ENCODE measurements around the gene TTLL5.
A peak's percentile ranks its signal among the peaks of the same experiment; 100 is the strongest.

The TTLL5 gene

GRCh38 chr14:75660630-75661498, at the start of gene TTLL5, which contains the start of gene ERG28:
TSS of gene TTLL5 (plus strand) at chr14:75661246. CDS start at chr14:75663150, 1,904 bp downstream.
TSS of gene ERG28 (minus strand) at chr14:75660876. CDS start at chr14:75657502, 3,374 bp downstream.
- H3K36me3 ChIP-seq (ENCODE audit: control insufficient read depth, insufficient read depth, low read length, severe bottlenecking) = peaks cover 20% of the 10 kb centered on the region
- H3K9ac ChIP-seq (ENCODE audit: low read length) = peak within 1 kb of the TSS; percentile 92
- peaks cover 13% of the 10 kb centered on the region for H3K4me1 ChIP-seq (ENCODE audit: control insufficient read depth, insufficient read depth, low read length)
- H3K27me3 ChIP-seq (replicated peaks; ENCODE audit: control insufficient read depth, insufficient read depth, low read length) = no peaks in the 10 kb centered on the region
- peak; percentile 98 for DNase-seq (ENCODE audit: low read depth)
- H3K9me3 ChIP-seq (ENCODE audit: control insufficient read depth, low read length) = no peaks in the 10 kb centered on the region
- H3K4me3 ChIP-seq (ENCODE audit: low read length) = peak within 1 kb of the TSS; percentile 98

DNA sequence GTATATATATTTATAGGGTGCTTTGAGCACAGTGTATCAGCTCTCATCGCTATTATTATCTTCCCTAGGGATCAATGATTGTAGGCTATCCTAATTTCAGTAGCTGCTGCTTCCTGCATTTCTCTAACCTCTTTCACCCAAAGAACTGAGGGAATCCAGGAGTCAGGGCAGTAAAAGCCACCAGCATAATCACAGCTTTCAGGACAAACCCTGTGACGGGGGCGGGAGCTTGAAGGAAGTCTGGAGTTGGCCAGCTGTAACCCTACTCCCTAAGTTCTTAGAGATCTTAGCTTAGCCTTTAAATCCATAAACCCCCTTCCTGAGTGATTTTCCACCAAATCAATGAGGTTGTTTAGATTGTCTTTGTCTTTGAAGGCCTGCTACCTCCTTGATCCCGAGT, 48.9 kb upstream of the TTLL5 start:
- no peak for DNase-seq (ENCODE audit: low read depth)
- peaks cover 6% of the 10 kb centered on the region for H3K36me3 ChIP-seq (ENCODE audit: control insufficient read depth, insufficient read depth, low read length, severe bottlenecking)
- no peaks in the 10 kb centered on the region for H3K27me3 ChIP-seq (replicated peaks; ENCODE audit: control insufficient read depth, insufficient read depth, low read length)
- H3K4me1 ChIP-seq (ENCODE audit: control insufficient read depth, insufficient read depth, low read length) = peaks cover 26% of the 10 kb centered on the region
- peaks cover 19% of the 10 kb centered on the region for H3K9me3 ChIP-seq (ENCODE audit: control insufficient read depth, low read length)
- H3K4me3 ChIP-seq (ENCODE audit: low read length) = no peak overlapping the region
- no peak overlapping the region for H3K9ac ChIP-seq (ENCODE audit: low read length)

GRCh38 chr14:75614179-75614578, 46.9 kb upstream of the TTLL5 start:
- H3K4me1 ChIP-seq (ENCODE audit: control insufficient read depth, insufficient read depth, low read length) = peaks cover 29% of the 10 kb centered on the region
- H3K27me3 ChIP-seq (replicated peaks; ENCODE audit: control insufficient read depth, insufficient read depth, low read length) = no peaks in the 10 kb centered on the region
- H3K36me3 ChIP-seq (ENCODE audit: control insufficient read depth, insufficient read depth, low read length, severe bottlenecking) = no peaks in the 10 kb centered on the region
- no peaks in the 10 kb centered on the region for H3K9me3 ChIP-seq (ENCODE audit: control insufficient read depth, low read length)
- H3K9ac ChIP-seq (ENCODE audit: low read length) = no peak overlapping the region
- H3K4me3 ChIP-seq (ENCODE audit: low read length) = no peak overlapping the region
- DNase-seq (ENCODE audit: low read depth) = no peak

GRCh38 chr14:75615200-75615599, 45.8 kb upstream of the TTLL5 start:
- Histone ChIP-seq H3K9me3 (ENCODE audit: control insufficient read depth, low read length) (no peaks in the 10 kb centered on the region), H3K4me3 (ENCODE audit: low read length) (no peak overlapping the region), H3K27me3 (replicated peaks; ENCODE audit: control insufficient read depth, insufficient read depth, low read length) (no peaks in the 10 kb centered on the region), H3K36me3 (ENCODE audit: control insufficient read depth, insufficient read depth, low read length, severe bottlenecking) (no peaks in the 10 kb centered on the region), H3K9ac (ENCODE audit: low read length) (no peak overlapping the region), H3K4me1 (ENCODE audit: control insufficient read depth, insufficient read depth, low read length) (peaks cover 19% of the 10 kb centered on the region)
- no peak for DNase-seq (ENCODE audit: low read depth)

DNA sequence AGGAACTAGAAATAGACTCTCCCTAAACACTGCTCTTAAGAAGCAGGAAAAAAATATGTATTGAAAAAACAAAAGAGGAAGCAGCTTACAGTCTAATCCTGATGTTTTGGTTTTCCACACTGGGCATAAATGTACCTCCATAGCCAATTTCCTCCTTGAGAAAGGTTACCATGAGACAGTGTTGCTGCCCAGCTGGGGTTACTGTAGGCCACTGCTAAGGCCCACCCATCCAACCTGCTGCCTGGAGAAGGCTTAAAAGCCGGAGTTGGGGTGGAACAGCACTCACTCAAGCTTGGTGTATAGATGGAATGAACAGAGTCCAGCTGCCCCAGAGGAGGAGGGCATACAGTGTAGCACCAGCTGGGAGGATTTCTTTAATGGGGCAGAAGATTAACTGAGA, 41.5 kb upstream of the TTLL5 start:
- Histone ChIP-seq H3K27me3 (replicated peaks; ENCODE audit: control insufficient read depth, insufficient read depth, low read length) (no peaks in the 10 kb centered on the region), H3K36me3 (ENCODE audit: control insufficient read depth, insufficient read depth, low read length, severe bottlenecking) (no peaks in the 10 kb centered on the region), H3K4me3 (ENCODE audit: low read length) (no peak overlapping the region), H3K9me3 (ENCODE audit: control insufficient read depth, low read length) (no peaks in the 10 kb centered on the region), H3K9ac (ENCODE audit: low read length) (no peak overlapping the region), H3K4me1 (ENCODE audit: control insufficient read depth, insufficient read depth, low read length) (peaks cover 14% of the 10 kb centered on the region)
- no peak for DNase-seq (ENCODE audit: low read depth)

GRCh38 chr14:75625034-75625433, 36.0 kb upstream of the TTLL5 start:
- H3K9me3 ChIP-seq (ENCODE audit: control insufficient read depth, low read length) = no peaks in the 10 kb centered on the region
- H3K4me1 ChIP-seq (ENCODE audit: control insufficient read depth, insufficient read depth, low read length) = no peaks in the 10 kb centered on the region
- no peak for DNase-seq (ENCODE audit: low read depth)
- H3K4me3 ChIP-seq (ENCODE audit: low read length) = no peak overlapping the region
- H3K9ac ChIP-seq (ENCODE audit: low read length) = no peak overlapping the region
- no peaks in the 10 kb centered on the region for H3K36me3 ChIP-seq (ENCODE audit: control insufficient read depth, insufficient read depth, low read length, severe bottlenecking)
- no peaks in the 10 kb centered on the region for H3K27me3 ChIP-seq (replicated peaks; ENCODE audit: control insufficient read depth, insufficient read depth, low read length)

- Histone ChIP-seq H3K9ac (ENCODE audit: low read length) (no peak overlapping the region), H3K36me3 (ENCODE audit: control insufficient read depth, insufficient read depth, low read length, severe bottlenecking) (no peaks in the 10 kb centered on the region), H3K27me3 (replicated peaks; ENCODE audit: control insufficient read depth, insufficient read depth, low read length) (no peaks in the 10 kb centered on the region), H3K4me1 (ENCODE audit: control insufficient read depth, insufficient read depth, low read length) (no peaks in the 10 kb centered on the region), H3K4me3 (ENCODE audit: low read length) (no peak overlapping the region), H3K9me3 (ENCODE audit: control insufficient read depth, low read length) (no peaks in the 10 kb centered on the region)
- no peak for DNase-seq (ENCODE audit: low read depth)
Observed at GRCh38 chr14:75626396-75626795, 34.6 kb upstream of the TTLL5 start.

GRCh38 chr14:75626863-75627262, 34.2 kb upstream of the TTLL5 start:
- Histone ChIP-seq H3K9me3 (ENCODE audit: control insufficient read depth, low read length) (no peaks in the 10 kb centered on the region), H3K4me3 (ENCODE audit: low read length) (no peak overlapping the region), H3K27me3 (replicated peaks; ENCODE audit: control insufficient read depth, insufficient read depth, low read length) (no peaks in the 10 kb centered on the region), H3K9ac (ENCODE audit: low read length) (no peak overlapping the region), H3K4me1 (ENCODE audit: control insufficient read depth, insufficient read depth, low read length) (no peaks in the 10 kb centered on the region), H3K36me3 (ENCODE audit: control insufficient read depth, insufficient read depth, low read length, severe bottlenecking) (no peaks in the 10 kb centered on the region)
- no peak for DNase-seq (ENCODE audit: low read depth)

GRCh38 chr14:75627406-75627805, 33.6 kb upstream of the TTLL5 start:
- Histone ChIP-seq H3K36me3 (ENCODE audit: control insufficient read depth, insufficient read depth, low read length, severe bottlenecking) (no peaks in the 10 kb centered on the region), H3K27me3 (replicated peaks; ENCODE audit: control insufficient read depth, insufficient read depth, low read length) (no peaks in the 10 kb centered on the region), H3K9ac (ENCODE audit: low read length) (no peak overlapping the region), H3K9me3 (ENCODE audit: control insufficient read depth, low read length) (no peaks in the 10 kb centered on the region), H3K4me1 (ENCODE audit: control insufficient read depth, insufficient read depth, low read length) (no peaks in the 10 kb centered on the region), H3K4me3 (ENCODE audit: low read length) (no peak overlapping the region)
- DNase-seq (ENCODE audit: low read depth) = no peak

DNA sequence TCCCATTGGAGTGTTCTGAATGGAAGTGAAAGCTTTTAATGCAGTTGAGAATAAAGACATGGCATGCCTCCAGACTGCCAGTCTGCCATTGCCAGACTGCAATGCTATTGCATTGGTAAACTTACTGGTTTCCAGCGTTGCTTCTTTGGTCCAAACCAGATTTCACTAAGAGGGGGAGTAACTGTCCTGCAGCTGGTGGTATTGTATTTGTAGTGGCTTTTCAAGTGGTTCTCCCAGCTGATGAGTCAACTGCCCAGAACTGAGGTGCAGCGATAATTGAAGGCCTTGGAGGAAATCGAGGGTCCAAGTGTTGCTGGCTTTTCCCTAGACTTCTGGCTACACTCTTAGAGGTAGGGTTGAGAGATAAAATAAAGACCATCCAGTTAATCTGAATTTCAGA, 32.2 kb upstream of the TTLL5 start:
- H3K4me3 ChIP-seq (ENCODE audit: low read length) = no peak overlapping the region
- no peaks in the 10 kb centered on the region for H3K27me3 ChIP-seq (replicated peaks; ENCODE audit: control insufficient read depth, insufficient read depth, low read length)
- H3K36me3 ChIP-seq (ENCODE audit: control insufficient read depth, insufficient read depth, low read length, severe bottlenecking) = no peaks in the 10 kb centered on the region
- DNase-seq (ENCODE audit: low read depth) = no peak
- H3K9ac ChIP-seq (ENCODE audit: low read length) = no peak overlapping the region
- no peaks in the 10 kb centered on the region for H3K4me1 ChIP-seq (ENCODE audit: control insufficient read depth, insufficient read depth, low read length)
- no peaks in the 10 kb centered on the region for H3K9me3 ChIP-seq (ENCODE audit: control insufficient read depth, low read length)

DNA sequence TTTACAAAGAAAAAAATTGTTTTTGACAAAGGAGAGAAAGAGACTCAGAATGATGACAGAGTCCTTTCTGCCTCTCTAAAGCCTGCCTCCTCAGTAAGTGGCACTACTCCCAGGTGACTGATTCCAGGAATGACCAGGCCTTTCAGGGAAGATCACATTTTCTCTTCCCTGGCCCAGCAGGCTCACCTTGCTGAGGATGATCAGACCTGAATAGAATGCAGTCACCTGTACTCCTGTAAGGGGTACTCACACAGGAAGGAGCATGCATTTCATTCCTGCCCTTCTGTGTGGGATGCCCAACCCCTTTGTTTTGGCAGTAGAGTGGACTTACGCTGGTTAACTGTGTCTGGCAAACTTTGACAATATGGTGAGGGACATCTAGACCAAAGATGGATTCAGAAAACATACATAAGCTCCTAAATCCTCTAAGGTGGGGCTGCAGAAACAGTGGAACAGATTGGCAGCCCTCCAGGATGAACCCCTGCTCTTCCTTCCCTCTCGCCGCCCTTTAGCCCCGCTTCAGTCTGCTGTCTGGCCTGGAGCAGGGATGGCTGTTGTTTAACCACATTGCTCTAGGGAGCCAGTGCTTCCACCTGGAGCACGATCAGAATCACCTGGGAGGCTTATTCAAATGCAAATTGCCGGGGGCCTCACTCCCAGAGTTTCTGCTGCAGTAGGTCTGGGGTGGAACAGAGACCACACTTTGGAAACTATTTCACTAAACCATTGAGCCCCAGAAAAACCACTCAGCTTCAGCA, 30.2 kb upstream of the TTLL5 start:
- no peaks in the 10 kb centered on the region for H3K27me3 ChIP-seq (replicated peaks; ENCODE audit: control insufficient read depth, insufficient read depth, low read length)
- no peak overlapping the region for H3K9ac ChIP-seq (ENCODE audit: low read length)
- H3K4me1 ChIP-seq (ENCODE audit: control insufficient read depth, insufficient read depth, low read length) = no peaks in the 10 kb centered on the region
- no peak overlapping the region for H3K4me3 ChIP-seq (ENCODE audit: low read length)
- DNase-seq (ENCODE audit: low read depth) = no peak
- no peaks in the 10 kb centered on the region for H3K9me3 ChIP-seq (ENCODE audit: control insufficient read depth, low read length)
- H3K36me3 ChIP-seq (ENCODE audit: control insufficient read depth, insufficient read depth, low read length, severe bottlenecking) = peaks cover 5% of the 10 kb centered on the region
